ENCODE results near the gene GPX7. TPM values are rescaled to one million over a fixed set of nuclear protein-coding genes. Genes with fewer than 3 reads are reported as not detected.
"Not testable (repeated sequence)": the region's sequence is repeated elsewhere in the genome, so short reads cannot be mapped to it uniquely, and the experiment has no call there.

Gene GPX7
- 10 to 100 TPM; 71.5 to 93.5 (median 76.9) TPM for polyA plus RNA-seq (ENCODE audit: insufficient read length in 4 of 4)

DNA sequence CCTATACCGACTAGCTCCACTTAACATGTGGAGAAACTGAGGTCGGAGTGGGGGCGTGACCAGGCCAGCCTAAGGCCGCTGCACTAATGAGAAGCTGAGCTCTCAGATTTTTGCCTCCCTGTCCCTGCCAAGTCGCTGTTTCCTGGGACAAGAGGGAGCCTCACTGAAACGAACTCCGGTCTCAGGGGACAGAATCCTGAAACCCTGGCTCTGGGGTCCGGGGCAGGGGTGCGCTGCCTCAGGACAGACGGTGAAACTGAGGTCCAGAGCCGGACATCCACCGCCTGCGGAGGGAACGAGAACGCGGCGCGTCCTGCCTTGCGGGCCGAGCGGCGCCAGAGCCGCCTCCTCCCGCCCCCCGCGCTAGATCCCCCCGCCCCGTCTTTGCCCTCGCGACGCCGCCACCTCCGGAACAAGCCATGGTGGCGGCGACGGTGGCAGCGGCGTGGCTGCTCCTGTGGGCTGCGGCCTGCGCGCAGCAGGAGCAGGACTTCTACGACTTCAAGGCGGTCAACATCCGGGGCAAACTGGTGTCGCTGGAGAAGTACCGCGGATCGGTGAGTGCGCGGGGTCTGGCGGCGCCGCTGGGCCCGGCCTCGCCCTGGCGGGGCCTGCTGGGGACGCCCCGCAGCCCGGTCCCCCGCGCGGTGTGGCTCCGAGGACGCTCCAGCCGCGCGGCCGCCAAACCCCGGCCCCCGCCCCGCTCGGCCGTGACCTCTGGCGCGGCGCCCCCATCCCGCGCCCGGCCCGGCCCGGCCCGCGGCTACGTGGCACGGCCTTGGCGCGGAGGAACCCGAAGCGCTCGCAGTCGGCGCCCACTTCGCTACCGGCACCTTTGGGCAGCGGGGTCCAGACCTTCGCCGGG, at the start of gene GPX7:
Gene GPX7 (plus strand): TSS at position 381 of the 865 bp plus-strand sequence. CDS start 39 bp downstream, at position 420.
- peak in 2 of 4 donors; percentile 31 to 33 for DNase-seq (ENCODE audit: low read depth in 4 of 4, low spot score in 3 of 4)

DNA sequence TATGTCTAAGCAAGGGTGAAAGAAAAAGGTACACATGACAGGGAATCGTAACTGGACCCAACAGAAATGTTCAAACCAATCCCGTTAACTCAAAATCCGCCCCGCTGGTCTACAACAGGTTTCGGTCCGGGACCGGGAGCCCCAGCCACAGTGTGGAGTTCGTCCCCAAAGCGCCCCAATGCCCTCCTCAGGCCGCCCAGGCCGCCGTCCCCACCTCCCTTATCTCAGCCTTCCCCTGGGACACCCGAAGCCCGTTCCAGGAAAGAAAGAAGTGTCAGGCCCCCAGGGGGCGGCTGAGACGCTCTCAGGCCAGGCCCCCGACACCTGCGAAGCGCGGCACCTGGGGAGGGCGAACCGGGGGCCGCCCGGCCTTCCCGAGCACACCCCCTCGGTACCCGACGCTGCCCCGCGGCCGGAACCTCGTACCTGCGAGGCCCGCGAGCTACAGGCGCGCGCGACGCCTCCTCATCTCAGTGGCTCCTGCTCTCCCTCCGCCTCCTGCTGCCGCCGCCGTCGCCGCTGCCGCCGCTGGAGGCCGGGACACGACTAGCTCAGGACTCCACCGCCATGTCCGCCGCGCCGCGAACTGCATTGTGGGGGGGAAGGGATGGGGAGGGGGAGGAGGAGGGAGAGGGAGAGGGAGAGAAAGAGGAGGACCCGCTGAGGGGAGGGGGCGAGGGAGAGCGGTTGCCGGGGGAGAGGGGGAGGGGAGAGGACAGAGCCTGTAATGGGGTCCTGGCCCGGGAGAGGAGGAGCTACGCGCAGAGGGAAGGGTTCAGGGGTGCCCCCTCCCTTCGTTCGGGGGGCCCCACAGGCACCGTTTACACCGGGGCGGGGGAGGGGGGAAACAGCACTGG, 49.4 kb upstream of the GPX7 start, which contains the start of gene TUT4:
Gene TUT4 (minus strand): TSS at position 588 of the 857 bp plus-strand sequence. CDS start 26,812 bp downstream, outside the sequence.
- DNase-seq (ENCODE audit: low read depth in 4 of 4, low spot score in 3 of 4): peak; percentile 83 to 89 (median 86)

DNA sequence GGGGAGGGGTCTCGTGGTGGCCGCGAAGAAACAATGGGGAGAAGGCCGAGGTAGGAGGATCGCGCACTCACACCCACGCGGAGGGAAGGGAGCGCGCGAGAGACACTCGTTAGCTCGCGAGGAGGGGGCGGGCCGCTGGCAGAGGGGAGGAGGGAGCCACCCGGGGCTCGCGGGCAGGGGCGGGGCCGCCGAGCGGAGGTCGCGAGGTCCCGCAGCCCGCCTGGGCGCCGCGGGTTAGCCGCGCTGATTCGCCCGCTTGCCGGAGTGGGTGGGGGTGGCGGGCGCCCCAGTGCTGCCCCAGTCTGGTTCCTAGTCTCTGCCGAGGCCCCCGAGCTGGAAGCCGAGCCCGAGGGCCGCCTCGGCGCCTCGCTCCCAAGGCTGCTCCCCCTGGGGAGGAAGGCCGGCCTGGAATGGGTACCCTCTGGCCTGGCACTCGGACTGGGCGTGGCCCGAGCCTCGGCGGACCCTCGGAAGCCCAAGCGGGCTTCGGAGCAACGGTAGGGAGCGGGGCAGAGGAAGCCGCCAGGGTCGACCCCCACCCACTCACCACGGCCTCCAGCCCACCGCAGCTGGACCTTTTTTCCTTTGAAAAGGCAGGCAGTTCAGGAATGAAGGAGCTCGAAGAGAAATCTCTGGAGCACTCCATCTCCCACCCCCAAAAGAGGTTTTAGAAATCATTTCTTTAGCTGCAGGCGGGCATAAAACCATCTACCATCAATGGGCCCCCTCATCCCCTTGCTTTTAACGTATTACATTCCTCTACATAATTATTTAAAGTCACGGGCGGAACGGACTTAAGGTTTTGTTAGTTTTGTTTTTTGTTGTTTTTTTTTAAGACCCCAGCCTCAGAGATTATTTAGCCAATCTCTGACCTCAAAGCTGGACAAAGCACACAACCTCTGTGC, 48.6 kb upstream of the GPX7 start:
- peak in 3 of 4 donors; percentile 71 to 78 (median 77) for DNase-seq (ENCODE audit: low read depth in 4 of 4, low spot score in 3 of 4)

DNA sequence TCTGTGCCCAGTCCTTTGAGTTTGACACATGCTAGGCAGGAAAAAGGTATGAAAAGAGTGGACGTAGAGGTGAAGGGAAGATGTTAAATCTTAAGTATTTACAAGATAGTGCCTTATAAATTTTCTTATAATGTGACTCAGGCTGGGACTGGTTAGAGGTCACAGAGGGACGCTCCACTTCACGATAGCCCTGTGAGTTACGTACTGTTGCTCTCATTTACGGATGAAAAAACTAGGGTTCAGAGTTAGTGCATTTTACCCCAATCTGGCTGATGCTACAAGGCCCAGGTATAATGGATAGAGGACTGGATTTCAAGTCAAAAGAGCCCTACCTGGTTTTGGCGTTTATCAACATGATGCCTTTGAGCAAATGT, 47.9 kb upstream of the GPX7 start:
- DNase-seq (ENCODE audit: low read depth in 4 of 4, low spot score in 3 of 4): no peak

DNA sequence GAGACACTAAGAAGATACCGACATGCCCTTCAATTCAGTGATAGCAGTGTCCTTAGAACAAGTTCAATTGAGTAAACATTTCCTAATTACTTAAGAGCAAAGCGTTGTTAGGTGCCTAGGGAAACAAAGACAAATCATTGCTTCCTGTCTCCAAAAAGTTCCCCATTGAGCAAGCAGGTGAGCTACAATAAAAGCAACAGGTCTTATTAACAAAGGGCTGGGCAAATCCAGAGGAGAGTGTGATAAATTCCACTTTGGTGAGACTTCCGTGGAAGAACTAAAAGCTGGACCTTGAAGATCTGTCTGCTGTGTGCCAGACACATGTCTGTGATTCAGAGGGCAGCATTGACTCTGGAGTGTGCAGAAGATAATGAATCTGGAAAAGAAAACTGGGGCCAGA, 47.4 kb upstream of the GPX7 start:
- DNase-seq (ENCODE audit: low read depth in 4 of 4, low spot score in 3 of 4): no peak

DNA sequence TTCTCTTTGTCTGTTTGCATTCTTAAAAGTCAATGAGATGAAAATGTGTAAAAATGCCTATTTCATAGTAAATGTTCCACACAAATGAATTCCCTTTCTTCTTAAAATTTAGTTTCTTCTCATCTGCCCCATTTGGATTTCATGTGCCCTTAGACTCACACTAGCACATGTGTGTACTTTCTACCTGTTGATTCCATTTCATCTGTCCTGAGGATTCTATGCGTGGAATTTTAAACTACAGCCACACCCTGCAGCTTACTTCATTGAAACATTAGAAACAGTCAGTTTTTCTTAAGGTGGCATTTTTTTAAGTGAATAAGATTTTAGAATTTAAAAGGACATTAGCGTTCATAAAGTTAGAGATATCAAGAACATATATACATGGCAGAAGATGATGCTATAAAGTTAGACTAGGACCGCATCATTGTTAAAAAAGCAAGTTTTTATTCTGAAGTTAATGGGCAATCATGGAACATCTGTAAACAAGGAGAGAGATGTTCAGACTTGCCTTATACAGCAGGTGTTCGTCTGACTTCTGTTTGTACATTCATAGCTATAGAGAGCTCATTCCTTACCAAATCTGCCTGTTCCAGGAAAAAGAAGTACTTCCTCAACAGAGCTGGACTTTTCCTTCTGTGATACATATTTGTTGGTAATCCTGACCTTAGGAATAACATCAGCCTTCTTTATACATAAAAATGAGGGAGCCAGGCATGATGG, 45.4 kb upstream of the GPX7 start:
- DNase-seq (ENCODE audit: low read depth in 4 of 4, low spot score in 3 of 4): no peak

DNA sequence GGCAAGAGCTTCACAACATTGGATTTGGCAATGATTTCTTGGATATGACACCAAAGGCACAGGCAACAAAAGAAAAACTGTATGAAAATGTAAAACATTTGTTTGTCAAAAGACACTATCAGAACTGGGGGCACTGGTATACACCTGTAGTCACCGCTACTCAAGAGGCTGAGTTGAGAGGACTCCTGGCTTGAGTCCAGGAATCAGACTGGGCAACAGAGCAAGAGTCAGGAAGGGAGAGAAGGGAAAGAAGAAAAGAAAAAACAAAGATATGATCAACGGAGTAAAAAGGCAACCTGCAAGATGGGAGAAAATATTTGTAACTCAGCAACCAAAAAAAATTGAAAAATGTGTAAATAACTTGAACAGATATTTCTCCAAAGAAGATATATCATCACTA, 43.2 kb upstream of the GPX7 start:
- no peak for DNase-seq (ENCODE audit: low read depth in 4 of 4, low spot score in 3 of 4)

DNA sequence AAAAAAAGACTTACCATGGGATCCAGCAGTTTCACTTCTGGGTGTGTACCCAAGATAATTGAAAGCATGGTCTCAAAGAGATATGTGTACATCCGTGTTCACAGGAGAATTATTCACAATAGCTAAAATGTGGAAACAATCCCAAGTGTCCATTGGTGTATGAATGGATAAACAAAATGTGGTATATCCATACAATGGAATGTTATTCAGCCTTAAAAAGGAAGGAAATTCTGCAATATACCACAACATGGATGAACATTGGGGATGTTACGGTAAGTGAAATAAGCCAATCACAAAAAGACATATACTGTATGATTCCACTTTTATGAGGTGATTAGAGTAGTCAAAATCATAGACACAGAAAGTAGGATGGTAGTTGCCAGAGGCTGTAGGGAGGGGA, 42.3 kb upstream of the GPX7 start:
- DNase-seq (ENCODE audit: low read depth in 4 of 4, low spot score in 3 of 4): no peak

DNA sequence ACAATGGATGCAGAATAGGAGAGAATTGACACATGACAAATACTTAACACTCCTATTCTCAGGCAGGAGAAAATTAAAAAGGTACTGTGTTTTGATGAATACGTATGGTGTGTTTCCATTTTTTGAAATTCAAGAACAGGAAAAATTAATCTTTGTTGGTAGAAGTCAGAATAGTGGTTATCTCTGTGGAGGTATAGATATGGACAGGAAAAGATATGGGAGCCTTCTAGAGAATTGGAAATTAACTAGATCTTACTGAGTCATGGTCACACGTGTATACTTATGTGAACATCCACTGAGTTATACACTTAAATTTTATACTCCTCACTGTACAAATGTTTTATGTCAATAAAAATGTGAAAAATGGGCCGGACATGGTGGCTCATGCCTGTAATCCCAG, 39.4 kb upstream of the GPX7 start:
- DNase-seq (ENCODE audit: low read depth in 4 of 4, low spot score in 3 of 4): no peak

DNA sequence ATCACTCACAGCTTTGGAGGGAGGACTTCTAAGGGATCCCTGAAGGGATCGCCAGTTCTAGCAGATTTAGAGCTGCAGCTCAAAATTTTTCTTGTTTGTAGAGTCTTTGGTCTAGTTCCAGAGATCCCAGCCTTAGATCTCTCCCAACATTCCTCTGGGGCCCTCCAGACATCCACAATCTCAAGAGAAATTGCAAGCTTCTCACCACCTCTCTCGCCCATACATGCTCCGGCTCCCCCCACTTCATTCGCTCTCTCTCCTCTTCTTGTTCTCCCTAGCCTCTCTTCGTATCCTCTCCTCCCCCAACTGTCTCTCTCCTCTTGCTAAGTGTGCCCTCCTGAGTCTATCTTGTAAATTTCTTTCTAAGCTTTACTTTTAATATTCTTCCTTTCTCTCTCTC, 34.2 kb upstream of the GPX7 start:
- DNase-seq (ENCODE audit: low read depth in 4 of 4, low spot score in 3 of 4): no peak

DNA sequence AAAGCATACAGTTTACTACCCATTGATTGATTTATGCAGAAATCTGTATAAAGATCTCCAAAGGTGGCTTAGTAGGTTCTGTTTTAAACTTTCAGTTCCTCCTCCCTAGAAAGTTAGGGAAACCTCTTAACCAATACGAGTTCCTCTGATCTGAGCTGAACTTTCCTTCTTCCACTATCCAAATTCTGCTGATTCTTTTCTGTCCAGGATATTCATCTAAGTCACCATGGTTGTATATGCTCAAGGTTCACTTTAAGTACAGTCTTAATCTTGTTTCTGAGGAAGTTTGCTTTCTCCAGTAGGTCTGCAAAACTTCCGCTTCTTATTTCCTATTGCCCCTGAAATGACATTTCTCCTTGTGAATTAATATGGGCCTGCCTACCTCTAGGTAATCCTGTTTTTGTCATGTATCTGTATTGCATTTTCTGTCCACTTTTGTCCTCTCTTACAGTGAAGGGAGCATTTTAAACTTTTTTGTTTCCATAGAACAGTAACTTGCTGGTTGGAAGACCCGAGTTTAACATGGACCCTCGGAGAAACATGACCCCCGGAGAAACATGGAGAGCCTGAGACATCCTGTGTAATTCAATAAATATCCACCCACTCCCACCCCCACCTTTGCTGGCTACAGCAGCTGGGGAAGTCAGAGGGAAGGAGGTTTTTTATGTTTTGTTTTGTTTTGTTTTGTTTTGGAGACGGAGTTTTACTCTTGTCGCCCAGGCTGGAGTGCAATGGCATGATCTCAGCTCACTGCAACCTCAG, 32.5 kb upstream of the GPX7 start:
- DNase-seq (ENCODE audit: low read depth in 4 of 4, low spot score in 3 of 4): peak in 1 of 4 donors; percentile 44

DNA sequence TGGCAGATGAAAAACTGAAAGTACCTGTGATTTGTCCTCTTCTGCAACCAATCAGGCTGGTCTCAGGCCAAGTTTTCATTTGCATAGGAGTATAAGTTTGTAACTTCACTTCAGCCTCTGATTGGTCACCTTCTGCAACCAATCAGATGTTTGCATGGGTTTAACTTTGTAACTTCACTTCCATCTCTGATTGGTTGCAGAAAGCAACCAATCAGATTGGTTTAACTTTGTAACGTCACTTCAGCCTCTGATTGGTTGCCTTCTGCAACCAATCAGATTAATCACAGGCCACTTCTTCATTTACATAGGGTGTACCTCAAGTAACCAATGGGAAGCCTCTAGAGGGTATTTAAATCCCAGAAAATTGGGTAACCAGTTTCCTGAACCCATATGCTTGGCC, 30.4 kb upstream of the GPX7 start:
- no peak for DNase-seq (ENCODE audit: low read depth in 4 of 4, low spot score in 3 of 4)

DNA sequence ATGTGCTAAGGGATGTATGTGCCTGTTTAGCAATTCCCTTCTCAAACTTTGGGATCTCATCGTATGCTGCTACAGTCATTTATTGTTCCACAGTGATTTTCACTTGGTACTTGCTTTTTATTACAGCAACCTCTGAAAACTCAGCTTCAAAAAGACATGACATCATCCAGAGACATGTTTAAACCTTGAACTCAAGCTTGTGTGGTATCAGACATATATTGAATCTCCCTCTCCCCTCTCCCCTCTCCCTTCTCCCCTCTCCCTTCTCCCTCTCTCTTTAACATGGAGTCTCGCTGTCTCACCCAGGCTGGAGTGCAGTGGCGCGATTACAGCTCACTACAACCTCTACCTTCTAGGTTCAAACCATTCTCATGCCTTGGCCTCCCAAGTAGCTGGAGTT, 29.8 kb upstream of the GPX7 start:
- DNase-seq (ENCODE audit: low read depth in 4 of 4, low spot score in 3 of 4): no peak

DNA sequence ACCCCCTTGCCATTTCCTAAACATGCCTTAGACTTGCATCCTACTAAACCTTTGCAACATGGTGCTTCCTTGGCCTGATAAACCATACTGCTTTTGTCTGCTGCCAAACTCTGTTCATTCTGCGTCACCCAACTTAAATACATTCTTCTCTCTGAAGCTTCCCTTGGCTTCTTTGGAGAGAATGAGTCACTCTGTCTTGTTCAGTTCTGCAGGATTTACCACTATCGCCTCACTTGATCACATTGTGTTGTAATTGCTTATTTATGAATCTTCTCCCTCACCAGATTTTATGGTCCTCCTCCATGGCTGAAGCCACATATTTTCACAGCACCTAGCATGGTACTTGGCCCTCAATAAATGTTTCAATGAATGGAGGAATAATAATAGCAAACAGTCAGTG, 27.6 kb upstream of the GPX7 start:
- DNase-seq (ENCODE audit: low read depth in 4 of 4, low spot score in 3 of 4): no peak

DNA sequence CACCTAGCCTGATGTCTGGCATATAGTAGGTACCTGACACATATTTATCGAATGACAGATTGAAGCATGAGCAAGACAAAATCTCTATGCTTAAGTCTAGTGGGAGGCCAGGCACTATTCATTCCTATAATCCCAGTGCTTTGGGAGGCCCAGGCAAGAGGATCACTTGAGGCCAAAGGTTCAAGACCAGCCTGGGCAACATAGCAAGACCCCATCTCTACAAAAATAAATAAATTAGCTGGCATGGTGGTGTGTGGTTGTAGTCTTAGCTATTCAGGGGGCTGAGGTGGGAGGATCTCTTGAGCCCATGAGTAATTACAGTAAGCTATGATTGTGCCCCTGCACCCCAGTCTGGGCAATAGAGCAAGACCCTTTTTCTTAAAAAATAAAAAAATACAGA, 26.1 kb upstream of the GPX7 start:
- no peak for DNase-seq (ENCODE audit: low read depth in 4 of 4, low spot score in 3 of 4)

DNA sequence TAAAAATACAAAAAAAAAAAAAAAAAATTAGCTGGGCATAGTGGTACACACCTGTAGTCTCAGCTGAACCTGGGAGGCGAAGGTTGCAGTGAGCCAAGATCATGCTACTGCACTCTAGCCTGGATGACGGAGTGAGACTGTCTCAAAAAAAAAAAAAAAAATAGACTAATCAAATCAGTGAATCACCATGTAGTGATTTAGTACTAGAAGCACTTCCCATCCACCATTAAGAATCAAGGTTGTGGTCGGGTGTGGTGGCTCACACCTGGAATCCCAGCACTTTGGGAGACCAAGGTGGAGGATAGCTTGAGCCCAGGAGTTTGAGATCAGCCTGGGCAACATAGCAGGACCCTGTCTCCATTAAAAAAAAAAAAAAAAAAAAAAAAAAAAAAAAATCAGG, 24.1 kb upstream of the GPX7 start:
- not testable (repeated sequence) for DNase-seq (ENCODE audit: low read depth in 4 of 4, low spot score in 3 of 4)

DNA sequence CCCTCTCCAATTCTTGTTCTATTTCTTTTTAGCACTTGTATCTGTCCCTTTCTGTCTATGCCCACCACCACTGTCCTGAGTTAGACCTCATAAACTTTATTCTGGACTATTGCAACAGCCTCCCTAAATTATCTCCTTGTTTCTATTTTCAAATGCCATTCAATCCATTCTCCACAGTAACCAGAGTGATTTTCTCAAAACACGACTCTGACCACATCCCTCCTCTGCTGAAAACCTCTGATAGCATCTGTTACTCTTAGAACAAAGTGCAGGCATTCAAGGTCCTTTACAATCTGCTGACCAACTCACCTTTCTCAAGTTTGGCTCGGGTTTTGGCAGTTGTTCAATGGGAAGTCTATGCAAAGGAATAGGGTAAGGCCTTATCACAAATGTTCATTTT, 22.8 kb upstream of the GPX7 start:
- DNase-seq (ENCODE audit: low read depth in 4 of 4, low spot score in 3 of 4): no peak

DNA sequence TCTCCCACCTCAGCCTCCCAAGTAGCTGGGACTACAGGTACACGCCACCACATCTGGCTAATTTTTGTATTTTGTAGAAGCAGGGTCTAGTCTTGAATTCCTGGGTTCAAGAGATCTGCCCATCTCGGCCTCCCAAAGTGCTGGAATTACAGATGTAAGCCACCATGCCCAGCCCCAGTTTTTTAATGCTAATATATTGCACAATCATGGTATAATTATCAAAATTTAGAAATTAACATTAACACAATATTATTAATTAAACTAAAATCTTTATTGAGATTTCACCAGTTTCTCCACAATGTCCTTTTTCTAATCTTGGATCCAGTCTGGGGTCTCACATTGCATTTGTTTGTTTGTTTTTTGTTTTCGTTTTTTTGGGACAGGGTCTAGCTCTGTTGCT, 21.9 kb upstream of the GPX7 start:
- no peak for DNase-seq (ENCODE audit: low read depth in 4 of 4, low spot score in 3 of 4)

DNA sequence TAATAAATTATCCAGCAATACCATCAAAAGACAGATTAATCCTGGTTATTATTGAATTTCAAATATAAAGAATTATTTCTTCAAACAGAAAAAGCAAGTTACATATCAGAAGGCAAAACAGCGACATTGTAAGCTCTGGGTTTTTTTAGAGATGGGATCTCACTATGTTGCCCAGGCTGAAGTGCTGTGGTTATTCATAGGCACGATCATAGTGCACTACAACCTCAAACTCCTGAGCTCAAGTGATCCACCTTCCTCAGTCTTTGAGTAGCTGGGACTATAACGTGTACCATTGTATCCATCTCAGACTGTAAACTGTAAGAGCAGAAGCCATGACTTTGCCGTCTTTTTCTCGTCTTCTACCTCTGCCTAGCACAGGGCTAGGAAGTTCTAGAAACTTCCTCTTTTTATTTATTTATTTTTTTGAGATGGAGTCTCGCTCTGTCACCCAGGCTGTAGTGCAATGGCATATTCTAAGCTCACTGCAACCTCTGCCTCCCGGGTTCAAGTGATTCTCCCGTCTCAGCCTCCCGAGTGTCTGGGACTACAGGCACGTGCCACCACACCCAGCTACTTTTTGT, 20.0 kb upstream of the GPX7 start:
- no peak for DNase-seq (ENCODE audit: low read depth in 4 of 4, low spot score in 3 of 4)
